ENCODE results near the gene EFNA4.
A peak's percentile ranks its signal among the peaks of the same experiment; 100 is the strongest.

The EFNA4 gene

DNA sequence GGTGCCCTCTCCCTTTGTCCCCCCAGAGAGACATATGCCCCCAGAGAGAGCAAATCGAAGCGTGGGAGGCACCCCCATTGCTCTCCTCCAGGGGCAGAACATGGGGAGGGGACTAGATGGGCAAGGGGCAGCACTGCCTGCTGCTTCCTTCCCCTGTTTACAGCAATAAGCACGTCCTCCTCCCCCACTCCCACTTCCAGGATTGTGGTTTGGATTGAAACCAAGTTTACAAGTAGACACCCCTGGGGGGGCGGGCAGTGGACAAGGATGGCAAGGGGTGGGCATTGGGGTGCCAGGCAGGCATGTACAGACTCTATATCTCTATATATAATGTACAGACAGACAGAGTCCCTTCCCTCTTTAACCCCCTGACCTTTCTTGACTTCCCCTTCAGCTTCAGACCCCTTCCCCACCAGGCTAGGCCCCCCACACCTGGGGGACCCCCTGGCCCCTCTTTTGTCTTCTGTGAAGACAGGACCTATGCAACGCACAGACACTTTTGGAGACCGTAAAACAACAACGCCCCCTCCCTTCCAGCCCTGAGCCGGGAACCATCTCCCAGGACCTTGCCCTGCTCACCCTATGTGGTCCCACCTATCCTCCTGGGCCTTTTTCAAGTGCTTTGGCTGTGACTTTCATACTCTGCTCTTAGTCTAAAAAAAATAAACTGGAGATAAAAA, 23.5 kb downstream of the EFNA4 start (continued):
- TF ChIP-seq, protein P1, sequence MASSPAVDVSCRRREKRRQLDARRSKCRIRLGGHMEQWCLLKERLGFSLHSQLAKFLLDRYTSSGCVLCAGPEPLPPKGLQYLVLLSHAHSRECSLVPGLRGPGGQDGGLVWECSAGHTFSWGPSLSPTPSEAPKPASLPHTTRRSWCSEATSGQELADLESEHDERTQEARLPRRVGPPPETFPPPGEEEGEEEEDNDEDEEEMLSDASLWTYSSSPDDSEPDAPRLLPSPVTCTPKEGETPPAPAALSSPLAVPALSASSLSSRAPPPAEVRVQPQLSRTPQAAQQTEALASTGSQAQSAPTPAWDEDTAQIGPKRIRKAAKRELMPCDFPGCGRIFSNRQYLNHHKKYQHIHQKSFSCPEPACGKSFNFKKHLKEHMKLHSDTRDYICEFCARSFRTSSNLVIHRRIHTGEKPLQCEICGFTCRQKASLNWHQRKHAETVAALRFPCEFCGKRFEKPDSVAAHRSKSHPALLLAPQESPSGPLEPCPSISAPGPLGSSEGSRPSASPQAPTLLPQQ (tag by site-specific recombination; IDR thresholded peaks at IDR 0.05) = peak; percentile 36; the same call in 1 of the 2 replicates
- TF ChIP-seq, protein P2, sequence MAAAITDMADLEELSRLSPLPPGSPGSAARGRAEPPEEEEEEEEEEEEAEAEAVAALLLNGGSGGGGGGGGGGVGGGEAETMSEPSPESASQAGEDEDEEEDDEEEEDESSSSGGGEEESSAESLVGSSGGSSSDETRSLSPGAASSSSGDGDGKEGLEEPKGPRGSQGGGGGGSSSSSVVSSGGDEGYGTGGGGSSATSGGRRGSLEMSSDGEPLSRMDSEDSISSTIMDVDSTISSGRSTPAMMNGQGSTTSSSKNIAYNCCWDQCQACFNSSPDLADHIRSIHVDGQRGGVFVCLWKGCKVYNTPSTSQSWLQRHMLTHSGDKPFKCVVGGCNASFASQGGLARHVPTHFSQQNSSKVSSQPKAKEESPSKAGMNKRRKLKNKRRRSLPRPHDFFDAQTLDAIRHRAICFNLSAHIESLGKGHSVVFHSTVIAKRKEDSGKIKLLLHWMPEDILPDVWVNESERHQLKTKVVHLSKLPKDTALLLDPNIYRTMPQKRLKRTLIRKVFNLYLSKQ (tag by site-specific recombination; IDR thresholded peaks at IDR 0.05; ENCODE audit: borderline replicate concordance) = no peak
- TF ChIP-seq ZNF791 (tag by site-specific recombination; IDR thresholded peaks at IDR 0.05) (no peak), ZNF266 (tag by site-specific recombination; IDR thresholded peaks at IDR 0.05; ENCODE audit: low read depth) (no peak), KLF1 (tag by site-specific recombination; IDR thresholded peaks at IDR 0.05) (no peak), ZNF521 (tag by site-specific recombination; IDR thresholded peaks at IDR 0.05) (no peak), ZFP69B (tag by site-specific recombination; IDR thresholded peaks at IDR 0.05) (peak; percentile 48), ZFHX2 (tag by site-specific recombination; conservative IDR thresholded peaks at IDR 0.05) (peak; percentile 61), ZEB2 (tag by site-specific recombination; IDR thresholded peaks at IDR 0.05) (no peak), GLIS1 (tag by site-specific recombination; IDR thresholded peaks at IDR 0.05) (0 out of 2 replicates have a peak, but pooled peaks have one; percentile 29), ZNF175 (tag by site-specific recombination; IDR thresholded peaks at IDR 0.05) (no peak), ZNF610 (tag by site-specific recombination; IDR thresholded peaks at IDR 0.05; ENCODE audit: borderline replicate concordance) (no peak), ZBTB8A (tag by site-specific recombination; IDR thresholded peaks at IDR 0.05) (no peak), GLIS2 (tag by site-specific recombination; IDR thresholded peaks at IDR 0.05) (0 out of 2 replicates have a peak, but pooled peaks have one; percentile 11), ZNF174 (tag by site-specific recombination; IDR thresholded peaks at IDR 0.05) (no peak), WT1 (tag by site-specific recombination; IDR thresholded peaks at IDR 0.05) (peak; percentile 46; the same call in 1 of the 2 replicates), ZNF274 (IDR thresholded peaks at IDR 0.05; ENCODE audit: low read length) (no peak), ZNF274 (tag by site-specific recombination; IDR thresholded peaks at IDR 0.05; ENCODE audit: borderline replicate concordance) (no peak), ZNF596 (tag by site-specific recombination; IDR thresholded peaks at IDR 0.05) (no peak), ZNF426 (tag by site-specific recombination; IDR thresholded peaks at IDR 0.05) (no peak), ZNF776 (tag by site-specific recombination; IDR thresholded peaks at IDR 0.05; ENCODE audit: borderline replicate concordance) (no peak), ZFP3 (tag by site-specific recombination; IDR thresholded peaks at IDR 0.05; ENCODE audit: low read depth) (no peak), SP2 (tag by site-specific recombination; IDR thresholded peaks at IDR 0.05) (peak; percentile 26; the same call in 1 of the 2 replicates), ZNF830 (tag by site-specific recombination; IDR thresholded peaks at IDR 0.05; ENCODE audit: low read depth) (no peak), ZNF560 (tag by site-specific recombination; IDR thresholded peaks at IDR 0.05; ENCODE audit: borderline replicate concordance) (no peak)
- TF ChIP-seq, protein P3, sequence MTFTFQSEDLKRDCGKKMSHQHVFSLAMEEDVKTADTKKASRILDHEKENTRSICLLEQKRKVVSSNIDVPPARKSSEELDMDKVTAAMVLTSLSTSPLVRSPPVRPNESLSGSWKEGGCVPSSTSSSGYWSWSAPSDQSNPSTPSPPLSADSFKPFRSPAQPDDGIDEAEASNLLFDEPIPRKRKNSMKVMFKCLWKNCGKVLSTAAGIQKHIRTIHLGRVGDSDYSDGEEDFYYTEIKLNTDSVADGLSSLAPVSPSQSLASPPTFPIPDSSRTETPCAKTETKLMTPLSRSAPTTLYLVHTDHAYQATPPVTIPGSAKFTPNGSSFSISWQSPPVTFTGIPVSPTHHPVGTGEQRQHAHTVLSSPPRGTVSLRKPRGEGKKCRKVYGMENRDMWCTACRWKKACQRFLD (tag by site-specific recombination; IDR thresholded peaks at IDR 0.05) = no peak
- TF ChIP-seq, protein P4, sequence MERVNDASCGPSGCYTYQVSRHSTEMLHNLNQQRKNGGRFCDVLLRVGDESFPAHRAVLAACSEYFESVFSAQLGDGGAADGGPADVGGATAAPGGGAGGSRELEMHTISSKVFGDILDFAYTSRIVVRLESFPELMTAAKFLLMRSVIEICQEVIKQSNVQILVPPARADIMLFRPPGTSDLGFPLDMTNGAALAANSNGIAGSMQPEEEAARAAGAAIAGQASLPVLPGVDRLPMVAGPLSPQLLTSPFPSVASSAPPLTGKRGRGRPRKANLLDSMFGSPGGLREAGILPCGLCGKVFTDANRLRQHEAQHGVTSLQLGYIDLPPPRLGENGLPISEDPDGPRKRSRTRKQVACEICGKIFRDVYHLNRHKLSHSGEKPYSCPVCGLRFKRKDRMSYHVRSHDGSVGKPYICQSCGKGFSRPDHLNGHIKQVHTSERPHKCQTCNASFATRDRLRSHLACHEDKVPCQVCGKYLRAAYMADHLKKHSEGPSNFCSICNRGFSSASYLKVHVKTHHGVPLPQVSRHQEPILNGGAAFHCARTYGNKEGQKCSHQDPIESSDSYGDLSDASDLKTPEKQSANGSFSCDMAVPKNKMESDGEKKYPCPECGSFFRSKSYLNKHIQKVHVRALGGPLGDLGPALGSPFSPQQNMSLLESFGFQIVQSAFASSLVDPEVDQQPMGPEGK (tag by site-specific recombination; IDR thresholded peaks at IDR 0.05) = peak; percentile 29; the same call in 1 of the 2 replicates
- TF ChIP-seq, protein P5, sequence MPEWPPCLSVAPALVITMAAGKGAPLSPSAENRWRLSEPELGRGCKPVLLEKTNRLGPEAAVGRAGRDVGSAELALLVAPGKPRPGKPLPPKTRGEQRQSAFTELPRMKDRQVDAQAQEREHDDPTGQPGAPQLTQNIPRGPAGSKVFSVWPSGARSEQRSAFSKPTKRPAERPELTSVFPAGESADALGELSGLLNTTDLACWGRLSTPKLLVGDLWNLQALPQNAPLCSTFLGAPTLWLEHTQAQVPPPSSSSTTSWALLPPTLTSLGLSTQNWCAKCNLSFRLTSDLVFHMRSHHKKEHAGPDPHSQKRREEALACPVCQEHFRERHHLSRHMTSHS (tag by site-specific recombination; IDR thresholded peaks at IDR 0.05) = no peak
- TF ChIP-seq, protein P6, sequence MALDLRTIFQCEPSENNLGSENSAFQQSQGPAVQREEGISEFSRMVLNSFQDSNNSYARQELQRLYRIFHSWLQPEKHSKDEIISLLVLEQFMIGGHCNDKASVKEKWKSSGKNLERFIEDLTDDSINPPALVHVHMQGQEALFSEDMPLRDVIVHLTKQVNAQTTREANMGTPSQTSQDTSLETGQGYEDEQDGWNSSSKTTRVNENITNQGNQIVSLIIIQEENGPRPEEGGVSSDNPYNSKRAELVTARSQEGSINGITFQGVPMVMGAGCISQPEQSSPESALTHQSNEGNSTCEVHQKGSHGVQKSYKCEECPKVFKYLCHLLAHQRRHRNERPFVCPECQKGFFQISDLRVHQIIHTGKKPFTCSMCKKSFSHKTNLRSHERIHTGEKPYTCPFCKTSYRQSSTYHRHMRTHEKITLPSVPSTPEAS (tag by site-specific recombination; IDR thresholded peaks at IDR 0.05) = no peak
- TF ChIP-seq, protein P7, sequence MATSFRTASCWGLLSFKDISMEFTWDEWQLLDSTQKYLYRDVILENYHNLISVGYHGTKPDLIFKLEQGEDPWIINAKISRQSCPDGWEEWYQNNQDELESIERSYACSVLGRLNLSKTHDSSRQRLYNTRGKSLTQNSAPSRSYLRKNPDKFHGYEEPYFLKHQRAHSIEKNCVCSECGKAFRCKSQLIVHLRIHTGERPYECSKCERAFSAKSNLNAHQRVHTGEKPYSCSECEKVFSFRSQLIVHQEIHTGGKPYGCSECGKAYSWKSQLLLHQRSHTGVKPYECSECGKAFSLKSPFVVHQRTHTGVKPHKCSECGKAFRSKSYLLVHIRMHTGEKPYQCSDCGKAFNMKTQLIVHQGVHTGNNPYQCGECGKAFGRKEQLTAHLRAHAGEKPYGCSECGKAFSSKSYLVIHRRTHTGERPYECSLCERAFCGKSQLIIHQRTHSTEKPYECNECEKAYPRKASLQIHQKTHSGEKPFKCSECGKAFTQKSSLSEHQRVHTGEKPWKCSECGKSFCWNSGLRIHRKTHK (tag by site-specific recombination; IDR thresholded peaks at IDR 0.05) = no peak
